Breast epithelium (tissue), 4 donors: ENCODE data around the gene FAM83B. TPM values are rescaled to one million over a fixed set of nuclear protein-coding genes. Genes with fewer than 3 reads are reported as not detected.

ENCODE experiments used
- DNase-seq, 2 donors: peaks; one replicate each; pipeline ENCODE4 v3.0.0-alpha.2; 2019; ENCODE audit warnings: low spot score in 2 of 2
- H3K27ac ChIP-seq, 2 donors: fragments of 200-600 bp; sonication (generic) in 1 of 2; one replicate each; pipeline ENCODE4 v1.5.1; 2016 to 2019; ENCODE audit warnings: mild to moderate bottlenecking in 1 of 2
- H3K27me3 ChIP-seq, 2 donors: fragments of 200-600 bp; sonication (generic) in 1 of 2; one replicate each; pipeline versions ENCODE4 v1.5.1 to v1.6.0; 2017 to 2019; ENCODE audit warnings: control low read depth in 1 of 2, mild to moderate bottlenecking in 1 of 2
- H3K36me3 ChIP-seq: fragments of 200-600 bp; one replicate; pipeline ENCODE4 v1.5.1; 2019
- H3K4me1 ChIP-seq, 2 donors: fragments of 200-600 bp; sonication (generic); one replicate each; pipeline ENCODE4 v1.5.1; 2016 to 2019; ENCODE audit warnings: control low read depth in 1 of 2
- H3K4me3 ChIP-seq, 3 donors: fragments of 200-600 bp; sonication (generic); 1 replicate in 2 of 3; 2 replicates in 1 of 3; pipeline ENCODE4 v1.5.1; 2016 to 2019; ENCODE audit warnings: mild to moderate bottlenecking in 3 of 3, moderate library complexity in 2 of 3
- H3K9me3 ChIP-seq, 2 donors: fragments of 200-600 bp; sonication (generic) in 1 of 2; one replicate each; pipeline ENCODE4 v1.5.1; 2016 to 2019; ENCODE audit warnings: control low read depth in 1 of 2
- POLR2A ChIP-seq: fragments of 450-650 bp; IDR thresholded peaks from one replicate; pipeline ENCODE4 v1.6.1; 2016; ENCODE audit warnings: antibody characterized with exemption, mild to moderate bottlenecking, moderate library complexity
- POLR2AphosphoS5 ChIP-seq, 3 donors: sonication (generic); formaldehyde crosslinking; IDR thresholded peaks; one replicate each; pipeline ENCODE4 v1.6.1; 2017; ENCODE audit warnings: antibody characterized with exemption in 3 of 3
- intact Hi-C: fragments of 100-400 bp; cut with DNase I; formaldehyde crosslinking; loops from one replicate; pipeline ENCODE4 v1.15.1; 2023; ENCODE audit warnings: low total_unique reads
- total RNA-seq, 3 donors: library from RNA; depleted of rRNA; stranded (reverse); fragments of >200 nt; gene quantifications; one replicate each; pipeline ENCODE4 v1.1.0, GENCODE V29; 2016
- TF ChIP-seq, protein P1 (sequence below), 3 donors: fragments of 450-650 bp; IDR thresholded peaks; one replicate each; pipeline ENCODE4 v1.5.1; 2016 to 2017; ENCODE audit warnings: antibody characterized with exemption in 3 of 3, mild to moderate bottlenecking in 3 of 3, moderate library complexity in 3 of 3

The FAM83B gene
- total RNA-seq, 3 donors from 2014 or later: 0.16 to 13.6 (median 8.8) TPM

DNA sequence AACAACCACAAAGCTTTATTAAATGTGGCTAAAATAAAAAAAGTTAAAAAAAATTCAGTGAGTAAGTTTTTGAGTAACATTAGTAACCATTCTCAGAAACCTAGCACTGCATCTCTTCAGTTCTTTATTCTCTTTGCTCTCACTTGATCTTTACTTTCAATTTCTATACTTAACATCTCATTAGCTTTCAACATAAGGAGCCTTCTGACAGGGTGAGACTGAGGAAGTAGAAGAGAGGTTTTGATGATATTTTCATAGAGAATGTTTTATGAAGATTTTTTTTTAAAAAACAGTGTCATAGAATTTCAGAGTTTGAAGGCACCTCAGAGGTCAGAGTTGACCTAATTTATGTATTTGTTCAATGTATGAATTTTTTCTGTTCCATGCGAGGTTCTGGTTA is 60.8 kb downstream of the FAM83B start:
- Histone ChIP-seq H3K4me1 (no peaks in the 10 kb centered on the region), H3K27me3 (no peaks in the 10 kb centered on the region), H3K4me3 (no peak overlapping the region), H3K9me3 (no peaks in the 10 kb centered on the region), H3K27ac (no peak overlapping the region), H3K36me3 (no peaks in the 10 kb centered on the region)
- TF ChIP-seq POLR2AphosphoS5 (IDR thresholded peaks at IDR 0.05): no peak
- TF ChIP-seq, protein P1, sequence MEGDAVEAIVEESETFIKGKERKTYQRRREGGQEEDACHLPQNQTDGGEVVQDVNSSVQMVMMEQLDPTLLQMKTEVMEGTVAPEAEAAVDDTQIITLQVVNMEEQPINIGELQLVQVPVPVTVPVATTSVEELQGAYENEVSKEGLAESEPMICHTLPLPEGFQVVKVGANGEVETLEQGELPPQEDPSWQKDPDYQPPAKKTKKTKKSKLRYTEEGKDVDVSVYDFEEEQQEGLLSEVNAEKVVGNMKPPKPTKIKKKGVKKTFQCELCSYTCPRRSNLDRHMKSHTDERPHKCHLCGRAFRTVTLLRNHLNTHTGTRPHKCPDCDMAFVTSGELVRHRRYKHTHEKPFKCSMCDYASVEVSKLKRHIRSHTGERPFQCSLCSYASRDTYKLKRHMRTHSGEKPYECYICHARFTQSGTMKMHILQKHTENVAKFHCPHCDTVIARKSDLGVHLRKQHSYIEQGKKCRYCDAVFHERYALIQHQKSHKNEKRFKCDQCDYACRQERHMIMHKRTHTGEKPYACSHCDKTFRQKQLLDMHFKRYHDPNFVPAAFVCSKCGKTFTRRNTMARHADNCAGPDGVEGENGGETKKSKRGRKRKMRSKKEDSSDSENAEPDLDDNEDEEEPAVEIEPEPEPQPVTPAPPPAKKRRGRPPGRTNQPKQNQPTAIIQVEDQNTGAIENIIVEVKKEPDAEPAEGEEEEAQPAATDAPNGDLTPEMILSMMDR (IDR thresholded peaks at IDR 0.05): no peak
- TF ChIP-seq POLR2A: no peak
- intact Hi-C loops: no loop called here
- no peak for DNase-seq

DNA sequence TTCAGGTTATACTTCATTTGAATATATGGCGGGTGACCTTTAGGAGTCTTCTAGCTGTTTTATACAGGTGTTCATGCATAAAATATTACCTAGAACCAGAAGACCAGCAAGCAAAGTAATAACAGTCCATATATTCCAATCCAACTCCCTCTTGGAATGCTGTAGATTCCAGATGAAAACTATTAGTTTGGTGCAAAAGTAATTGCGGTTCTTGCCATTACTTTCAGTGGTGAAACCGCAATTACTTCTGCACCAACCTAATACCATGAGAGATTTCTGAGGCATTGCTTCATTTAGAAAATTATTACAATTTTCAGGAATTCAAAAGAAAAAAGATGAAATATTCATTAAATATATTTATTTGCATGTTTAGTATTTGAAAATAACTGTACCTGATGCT is 62.6 kb downstream of the FAM83B start:
- TF ChIP-seq POLR2A (no peak), POLR2AphosphoS5 (IDR thresholded peaks at IDR 0.05) (no peak)
- TF ChIP-seq, protein P1 (IDR thresholded peaks at IDR 0.05): no peak
- H3K36me3 ChIP-seq: no peaks in the 10 kb centered on the region
- no peak for DNase-seq
- no peaks in the 10 kb centered on the region for H3K9me3 ChIP-seq
- no peaks in the 10 kb centered on the region for H3K4me1 ChIP-seq
- intact Hi-C loops: no loop called here
- no peaks in the 10 kb centered on the region for H3K27me3 ChIP-seq
- no peak overlapping the region for H3K4me3 ChIP-seq
- no peak overlapping the region for H3K27ac ChIP-seq

DNA sequence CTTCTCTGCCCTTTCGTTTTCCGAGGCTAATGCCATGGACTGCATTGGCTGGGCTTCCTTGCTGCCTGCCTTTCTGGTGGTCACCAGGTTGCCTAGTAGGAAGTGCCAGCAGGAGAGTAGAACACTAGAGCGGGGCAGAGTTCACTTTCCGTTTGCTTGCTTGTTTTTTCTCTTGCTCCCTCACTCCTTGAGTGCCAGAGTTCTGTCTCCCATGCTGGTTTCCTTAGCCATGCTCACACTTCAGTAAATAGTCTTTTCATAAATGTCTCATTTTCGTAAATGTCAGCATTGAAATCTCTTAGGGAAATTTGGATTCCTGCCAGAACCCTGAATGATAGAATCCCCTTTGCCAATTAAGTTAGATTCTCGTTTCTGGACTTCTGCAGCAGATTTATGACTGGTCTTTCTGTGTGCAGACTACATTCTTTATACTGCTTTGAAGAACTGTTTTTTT is 63.9 kb downstream of the FAM83B start:
- H3K36me3 ChIP-seq: no peaks in the 10 kb centered on the region
- TF ChIP-seq POLR2AphosphoS5 (IDR thresholded peaks at IDR 0.05): no peak
- TF ChIP-seq POLR2A: no peak
- TF ChIP-seq, protein P1 (IDR thresholded peaks at IDR 0.05): no peak
- H3K4me1 ChIP-seq: no peaks in the 10 kb centered on the region
- intact Hi-C loops: no loop called here
- H3K4me3 ChIP-seq: no peak overlapping the region
- DNase-seq: no peak
- H3K27me3 ChIP-seq: no peaks in the 10 kb centered on the region
- no peaks in the 10 kb centered on the region for H3K9me3 ChIP-seq
- no peak overlapping the region for H3K27ac ChIP-seq

DNA sequence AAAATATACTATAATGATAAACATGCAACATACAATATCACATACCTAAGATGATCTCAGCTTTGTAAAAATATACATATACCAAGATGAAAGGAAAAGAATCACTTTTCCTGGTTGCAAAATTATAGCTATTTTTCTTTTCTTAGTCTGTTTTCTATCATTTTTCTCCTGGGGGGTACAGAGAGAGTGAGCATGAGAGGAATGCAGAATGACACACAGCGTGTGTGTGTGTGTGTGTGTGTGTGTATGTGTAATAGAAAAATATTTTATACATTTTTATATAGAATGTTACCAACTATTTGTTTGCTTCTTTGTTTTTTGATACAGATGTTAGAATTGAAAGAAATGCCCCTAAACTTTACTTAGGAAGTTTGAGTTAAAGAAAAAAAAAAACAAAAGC is 64.3 kb downstream of the FAM83B start:
- Histone ChIP-seq H3K4me1 (no peaks in the 10 kb centered on the region), H3K9me3 (no peaks in the 10 kb centered on the region), H3K27ac (no peak overlapping the region), H3K4me3 (no peak overlapping the region), H3K36me3 (no peaks in the 10 kb centered on the region), H3K27me3 (no peaks in the 10 kb centered on the region)
- TF ChIP-seq POLR2A: no peak
- TF ChIP-seq, protein P1 (IDR thresholded peaks at IDR 0.05): no peak
- no peak for TF ChIP-seq POLR2AphosphoS5 (IDR thresholded peaks at IDR 0.05)
- DNase-seq: no peak
- intact Hi-C loops: no loop called here

DNA sequence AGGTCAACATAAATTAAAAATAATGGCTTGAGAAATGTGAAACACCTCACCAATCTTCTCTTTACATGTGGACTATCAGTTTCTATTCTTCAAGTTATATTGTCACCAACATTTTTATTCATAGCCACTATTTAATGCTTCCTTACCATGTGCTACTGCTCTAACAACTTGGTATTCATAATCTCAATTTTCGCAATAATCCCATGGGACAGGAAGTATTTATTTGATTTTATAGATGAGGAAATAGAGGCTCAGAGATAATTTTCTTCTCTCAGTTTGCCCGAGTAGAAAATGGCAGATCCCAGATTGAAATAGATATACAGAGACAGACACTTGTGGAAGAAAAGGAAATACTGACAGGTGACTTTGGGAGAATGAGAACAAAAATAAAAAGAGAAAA is 66.6 kb downstream of the FAM83B start:
- H3K4me3 ChIP-seq: no peak overlapping the region
- no peaks in the 10 kb centered on the region for H3K36me3 ChIP-seq
- H3K9me3 ChIP-seq: no peaks in the 10 kb centered on the region
- intact Hi-C loops: no loop called here
- DNase-seq: no peak
- no peak overlapping the region for H3K27ac ChIP-seq
- TF ChIP-seq, protein P1 (IDR thresholded peaks at IDR 0.05): no peak
- TF ChIP-seq POLR2A: no peak
- TF ChIP-seq POLR2AphosphoS5 (IDR thresholded peaks at IDR 0.05): no peak
- H3K27me3 ChIP-seq: no peaks in the 10 kb centered on the region
- H3K4me1 ChIP-seq: no peaks in the 10 kb centered on the region
